MM.1S (cell line): ENCODE data around the gene COL6A5.

Experiments
- DNase-seq: peaks from one replicate; pipeline ENCODE4 v3.0.0-alpha.2; 2015
- H2AFZ ChIP-seq: fragments of 300-600 bp; sonication (generic); 2 replicates; pipeline ENCODE4 v1.6.0; 2016; ENCODE audit warnings: antibody characterized with exemption, low read length
- H3F3A ChIP-seq: fragments of 300-600 bp; sonication (generic); 2 replicates; pipeline ENCODE4 v1.6.1; 2016; ENCODE audit warnings: mild to moderate bottlenecking, antibody characterized with exemption, low read length, moderate library complexity, mixed read lengths; ENCODE audit not compliant: insufficient read depth
- H3K27ac ChIP-seq: fragments of 300-600 bp; sonication (generic); 2 replicates; pipeline ENCODE4 v1.5.1; 2016; ENCODE audit warnings: mild to moderate bottlenecking, low read length
- H3K27me3 ChIP-seq: fragments of 300-600 bp; sonication (generic); replicated peaks from 2 replicates; pipeline ENCODE4 v1.6.0; 2016; ENCODE audit warnings: low read length; ENCODE audit not compliant: insufficient read depth
- H3K36me3 ChIP-seq: fragments of 300-600 bp; sonication (generic); replicated peaks from 2 replicates; pipeline ENCODE4 v1.6.1; 2016; ENCODE audit warnings: mild to moderate bottlenecking, low read length, mixed read lengths; ENCODE audit not compliant: insufficient read depth
- H3K4me1 ChIP-seq: fragments of 300-600 bp; sonication (generic); 2 replicates; pipeline ENCODE4 v1.6.1; 2016; ENCODE audit warnings: low read length, mixed read lengths
- H3K4me2 ChIP-seq: fragments of 300-600 bp; sonication (generic); 2 replicates; pipeline ENCODE4 v1.6.0; 2016; ENCODE audit warnings: low read depth, low read length
- H3K4me3 ChIP-seq: fragments of 300-600 bp; sonication (generic); 2 replicates; pipeline ENCODE4 v1.5.1; 2016; ENCODE audit warnings: low read length, mixed read lengths
- H3K79me2 ChIP-seq: fragments of 300-600 bp; sonication (generic); 2 replicates; pipeline ENCODE4 v1.6.1; 2016; ENCODE audit warnings: mixed run types, low read length, mixed read lengths
- H3K9ac ChIP-seq: fragments of 300-600 bp; sonication (generic); 2 replicates; pipeline ENCODE4 v1.6.1; 2016; ENCODE audit warnings: low read length, mixed read lengths
- H3K9me2 ChIP-seq: fragments of 300-600 bp; sonication (generic); replicated peaks from 2 replicates; pipeline ENCODE4 v1.6.1; 2016; ENCODE audit warnings: mild to moderate bottlenecking, low read length, mixed read lengths; ENCODE audit not compliant: insufficient read depth
- H3K9me3 ChIP-seq: fragments of 300-600 bp; sonication (generic); replicated peaks from 2 replicates; pipeline ENCODE4 v1.6.1; 2016; ENCODE audit warnings: mild to moderate bottlenecking, low read length, mixed read lengths; ENCODE audit not compliant: insufficient read depth
- H4K20me1 ChIP-seq: fragments of 300-600 bp; sonication (generic); 2 replicates; pipeline ENCODE4 v1.6.1; 2016; ENCODE audit warnings: mild to moderate bottlenecking, low read length, moderate library complexity, mixed read lengths; ENCODE audit not compliant: insufficient read depth
- CTCF ChIP-seq: fragments of 300-600 bp; sonication (generic); IDR thresholded peaks from 2 replicates; pipeline ENCODE4 v1.5.1; 2016; ENCODE audit warnings: antibody characterized with exemption, low read length, mixed read lengths
- EZH2 ChIP-seq: fragments of 300-600 bp; sonication (generic); optimal IDR thresholded peaks from 2 replicates; pipeline ENCODE3; 2017; ENCODE audit warnings: low read depth, mild to moderate bottlenecking, antibody characterized with exemption, low read length, mixed read lengths
- EZH2phosphoT487 ChIP-seq: fragments of 300-600 bp; sonication (generic); IDR thresholded peaks from 2 replicates; pipeline ENCODE4 v1.6.1; 2018; ENCODE audit warnings: antibody characterized with exemption, low read length

The COL6A5 gene

GRCh38 chr3:130462089-130462488, 116.6 kb downstream of the COL6A5 start:
- DNase-seq = no peak
- no peaks in the 10 kb centered on the region for H4K20me1 ChIP-seq
- H3K36me3 ChIP-seq = no peaks in the 10 kb centered on the region
- no peaks in the 10 kb centered on the region for H3K9me2 ChIP-seq
- no peaks in the 10 kb centered on the region for H3K9me3 ChIP-seq
- H3F3A ChIP-seq = no peaks in the 10 kb centered on the region
- no peaks in the 10 kb centered on the region for H3K27me3 ChIP-seq
- no peak overlapping the region for H3K4me3 ChIP-seq
- no peak overlapping the region for H3K27ac ChIP-seq
- H2AFZ ChIP-seq = no peak overlapping the region
- no peaks in the 10 kb centered on the region for H3K4me1 ChIP-seq
- H3K4me2 ChIP-seq = no peak overlapping the region
- no peak for TF ChIP-seq EZH2
- no peak for TF ChIP-seq EZH2phosphoT487
- no peak for TF ChIP-seq CTCF
- no peaks in the 10 kb centered on the region for H3K79me2 ChIP-seq
- no peak overlapping the region for H3K9ac ChIP-seq

- Histone ChIP-seq H3K9me2 (no peaks in the 10 kb centered on the region), H3K4me2 (no peak overlapping the region), H4K20me1 (no peaks in the 10 kb centered on the region), H3K9ac (no peak overlapping the region), H3K4me3 (no peak overlapping the region), H2AFZ (no peak overlapping the region), H3K9me3 (no peaks in the 10 kb centered on the region), H3K4me1 (no peaks in the 10 kb centered on the region), H3K27ac (no peak overlapping the region), H3K79me2 (no peaks in the 10 kb centered on the region), H3F3A (no peaks in the 10 kb centered on the region), H3K27me3 (no peaks in the 10 kb centered on the region), H3K36me3 (no peaks in the 10 kb centered on the region)
- no peak for TF ChIP-seq EZH2
- no peak for TF ChIP-seq EZH2phosphoT487
- no peak for TF ChIP-seq CTCF
- no peak for DNase-seq
These were observed 117.7 kb downstream of the COL6A5 start for GRCh38 chr3:130463221-130463620.

GRCh38 chr3:130465521-130465920, 120.0 kb downstream of the COL6A5 start:
- no peak for TF ChIP-seq CTCF
- no peak for TF ChIP-seq EZH2phosphoT487
- no peak for TF ChIP-seq EZH2
- no peaks in the 10 kb centered on the region for H3K4me1 ChIP-seq
- no peak overlapping the region for H3K27ac ChIP-seq
- no peak overlapping the region for H3K9ac ChIP-seq
- no peak overlapping the region for H2AFZ ChIP-seq
- no peak for DNase-seq
- no peaks in the 10 kb centered on the region for H3K27me3 ChIP-seq
- no peak overlapping the region for H3K4me2 ChIP-seq
- no peaks in the 10 kb centered on the region for H3K9me3 ChIP-seq
- H3K4me3 ChIP-seq = no peak overlapping the region
- H3K36me3 ChIP-seq = no peaks in the 10 kb centered on the region
- no peaks in the 10 kb centered on the region for H3F3A ChIP-seq
- no peaks in the 10 kb centered on the region for H3K79me2 ChIP-seq
- H4K20me1 ChIP-seq = no peaks in the 10 kb centered on the region
- H3K9me2 ChIP-seq = no peaks in the 10 kb centered on the region
